Lower leg skin (tissue), 4 donors: Measurements from ENCODE around the gene NUMB. TPM values are rescaled to one million over a fixed set of nuclear protein-coding genes. Genes with fewer than 3 reads are reported as not detected.
"Not testable (repeated sequence)": the region's sequence is repeated elsewhere in the genome, so short reads cannot be mapped to it uniquely, and the experiment has no call there.

ENCODE experiments used
- DNase-seq, 2 donors: peaks; one replicate each; pipeline ENCODE4 v3.0.0-alpha.2; 2019; ENCODE audit warnings: low spot score in 2 of 2
- H3K4me3 ChIP-seq: fragments of 200-600 bp; sonication (generic); 2 replicates; pipeline ENCODE4 v1.5.1; 2017; ENCODE audit warnings: mild to moderate bottlenecking, low read depth; ENCODE audit not compliant: poor library complexity, severe bottlenecking
- CTCF ChIP-seq, 3 donors: fragments of 450-650 bp; IDR thresholded peaks; one replicate each; pipeline ENCODE4 v1.5.1; 2016; ENCODE audit warnings: antibody characterized with exemption in 3 of 3, mild to moderate bottlenecking in 3 of 3, moderate library complexity in 2 of 3
- POLR2A ChIP-seq, 2 donors: fragments of 450-650 bp; IDR thresholded peaks; one replicate each; pipeline ENCODE4 v1.6.1; 2016 to 2017; ENCODE audit warnings: antibody characterized with exemption in 2 of 2, mild to moderate bottlenecking in 1 of 2, moderate library complexity in 1 of 2
- WGBS, 2 donors: methylation state at CpG; one replicate each; pipeline ENCODE4 v1.1.5; 2018; 5-methylcytosine and 5-hydroxymethylcytosine counted together
- intact Hi-C: fragments of 100-400 bp; cut with DNase I; formaldehyde crosslinking; loops from one replicate; pipeline ENCODE4 v1.15.0; 2023; ENCODE audit warnings: low total_unique reads
- total RNA-seq, 4 donors: library from RNA; depleted of rRNA; stranded (reverse); fragments of >200 nt; gene quantifications; one replicate each; pipeline ENCODE4 v1.1.0, GENCODE V29; 2016

The NUMB gene
- total RNA-seq, 4 donors from 2014 or later: 30.3 to 69.0 (median 43.2) TPM

GRCh38 chr14:73368616-73369015 is 89.7 kb downstream of the NUMB start:
- intact Hi-C loops: no loop called here
- no peak for DNase-seq
- no peak for TF ChIP-seq POLR2A (IDR thresholded peaks at IDR 0.05)
- TF ChIP-seq CTCF (IDR thresholded peaks at IDR 0.05): no peak
- H3K4me3 ChIP-seq: no peak overlapping the region

GRCh38 chr14:73365727-73366126 is 92.6 kb downstream of the NUMB start:
- 48 to 50% methylated on average over 1 of the region's 1 CpG for WGBS, 2 donors
- no peak for TF ChIP-seq POLR2A (IDR thresholded peaks at IDR 0.05)
- TF ChIP-seq CTCF (IDR thresholded peaks at IDR 0.05): no peak
- intact Hi-C loops: no loop called here
- H3K4me3 ChIP-seq: no peak overlapping the region
- no peak for DNase-seq

- no peak for TF ChIP-seq CTCF (IDR thresholded peaks at IDR 0.05)
- TF ChIP-seq POLR2A (IDR thresholded peaks at IDR 0.05): no peak
- intact Hi-C loops: no loop called here
- H3K4me3 ChIP-seq: no peak overlapping the region
- no peak for DNase-seq
- WGBS, 2 donors: 99 to 100% methylated on average over 2 of the region's 2 CpGs
These were observed 93.8 kb downstream of the NUMB start for GRCh38 chr14:73364559-73364958.

- intact Hi-C loops: no loop called here
- TF ChIP-seq POLR2A (IDR thresholded peaks at IDR 0.05) (no peak), CTCF (IDR thresholded peaks at IDR 0.05) (no peak)
- no peak for DNase-seq
These were observed 98.9 kb downstream of the NUMB start for GRCh38 chr14:73359445-73359844.

GRCh38 chr14:73358187-73358586 is 100.2 kb downstream of the NUMB start:
- no peak for DNase-seq
- no peak overlapping the region for H3K4me3 ChIP-seq
- no peak for TF ChIP-seq POLR2A (IDR thresholded peaks at IDR 0.05)
- TF ChIP-seq CTCF (IDR thresholded peaks at IDR 0.05): no peak
- 90 to 92% methylated on average over 1 of the region's 1 CpG for WGBS, 2 donors
- intact Hi-C loops: no loop called here

More at GRCh38 chr14:73359445-73359844, 98.9 kb downstream of the NUMB start:
- H3K4me3 ChIP-seq: no peak overlapping the region

- intact Hi-C loops, H3K4me3 ChIP-seq, DNase-seq: not testable (repeated sequence)
- WGBS, 2 donors: 90 to 91% methylated on average over 3 of the region's 3 CpGs
These were observed 109.3 kb downstream of the NUMB start for GRCh38 chr14:73349091-73349490.
